HG03135 (cell line): Measurements from ENCODE around the gene USP13.
"Not testable (repeated sequence)": the region's sequence is repeated elsewhere in the genome, so short reads cannot be mapped to it uniquely, and the experiment has no call there.

Source experiments
- ATAC-seq: cut with Tn5 transposase; IDR thresholded peaks from one replicate; pipeline ENCODE4 v1.9.1; 2021; ENCODE audit warnings: mild to moderate bottlenecking, moderate library complexity; ENCODE audit not compliant: unreplicated experiment

The USP13 gene

GRCh38 chr3:179655236-179655635 is 2.4 kb downstream of the USP13 start:
- ATAC-seq, result no peak

- ATAC-seq, result no peak
Observed at GRCh38 chr3:179658606-179659005, 5.8 kb downstream of the USP13 start.

GRCh38 chr3:179660872-179661271 is 8.0 kb downstream of the USP13 start:
- no peak for ATAC-seq

GRCh38 chr3:179661777-179662176 is 8.9 kb downstream of the USP13 start:
- ATAC-seq, result no peak

GRCh38 chr3:179663093-179663492 is 10.3 kb downstream of the USP13 start:
- no peak for ATAC-seq

GRCh38 chr3:179666030-179666429 is 13.2 kb downstream of the USP13 start:
- ATAC-seq, result no peak

GRCh38 chr3:179666436-179667035 is 13.7 kb downstream of the USP13 start:
- ATAC-seq, result no peak

- ATAC-seq, result no peak
Observed at GRCh38 chr3:179668429-179668828, 15.6 kb downstream of the USP13 start.

- no peak for ATAC-seq
Observed at GRCh38 chr3:179670311-179670710, 17.5 kb downstream of the USP13 start.

- no peak for ATAC-seq
Observed at GRCh38 chr3:179671309-179671708, 18.5 kb downstream of the USP13 start.

- no peak for ATAC-seq
Observed at GRCh38 chr3:179671747-179672242, 19.0 kb downstream of the USP13 start.

GRCh38 chr3:179672918-179673317 is 20.1 kb downstream of the USP13 start:
- ATAC-seq, result no peak

GRCh38 chr3:179673523-179673922 is 20.7 kb downstream of the USP13 start:
- no peak for ATAC-seq

GRCh38 chr3:179676081-179676480 is 23.2 kb downstream of the USP13 start:
- no peak for ATAC-seq

- ATAC-seq, result no peak
Observed at GRCh38 chr3:179677884-179678283, 25.0 kb downstream of the USP13 start.

- no peak for ATAC-seq
Observed at GRCh38 chr3:179681492-179682263, 28.8 kb downstream of the USP13 start.

- no peak for ATAC-seq
Observed at GRCh38 chr3:179682426-179683080, 29.7 kb downstream of the USP13 start.

- ATAC-seq, result not testable (repeated sequence)
Observed at GRCh38 chr3:179683286-179683685, 30.4 kb downstream of the USP13 start.

- ATAC-seq, result no peak
Observed at GRCh38 chr3:179687967-179688535, 35.2 kb downstream of the USP13 start.

- ATAC-seq, result no peak
Observed at GRCh38 chr3:179688850-179689249, 36.0 kb downstream of the USP13 start.

- no peak for ATAC-seq
Observed at GRCh38 chr3:179694731-179695130, 41.9 kb downstream of the USP13 start.
